Stimulated activated CD8-positive, alpha-beta memory T cell treated with anti-CD3 and anti-CD28 coated beads, Interleukin-12 subunit alpha, Interleukin-12 subunit beta, amount 100 ng/mL, for 24 hours (primary cell): ENCODE results near the gene CDK15.
"Not testable (repeated sequence)": the region's sequence is repeated elsewhere in the genome, so short reads cannot be mapped to it uniquely, and the experiment has no call there.

Source experiments
- DNase-seq: peaks from one replicate; pipeline ENCODE4 v3.0.0-alpha.2; 2020; ENCODE audit errors: extremely low read depth

CDK15 gene

GRCh38 chr2:201830666-201831065 lies 24.3 kb downstream of the CDK15 start:
- DNase-seq = no peak

GRCh38 chr2:201831469-201831868 lies 25.1 kb downstream of the CDK15 start:
- DNase-seq = no peak

- no peak for DNase-seq
These were observed 27.4 kb downstream of the CDK15 start for GRCh38 chr2:201833781-201834180.

- no peak for DNase-seq
These were observed 28.7 kb downstream of the CDK15 start for GRCh38 chr2:201835066-201835465.

GRCh38 chr2:201837391-201837790 lies 31.1 kb downstream of the CDK15 start:
- no peak for DNase-seq

- no peak for DNase-seq
These were observed 31.6 kb downstream of the CDK15 start for GRCh38 chr2:201837824-201838431.

- DNase-seq = no peak
These were observed 33.4 kb downstream of the CDK15 start for GRCh38 chr2:201839727-201840126.

GRCh38 chr2:201840726-201841125 lies 34.4 kb downstream of the CDK15 start:
- DNase-seq = no peak

- no peak for DNase-seq
These were observed 36.0 kb downstream of the CDK15 start for GRCh38 chr2:201842131-201842860.

- DNase-seq = not testable (repeated sequence)
These were observed 38.6 kb downstream of the CDK15 start for GRCh38 chr2:201844922-201845321.

GRCh38 chr2:201847481-201847880 lies 41.1 kb downstream of the CDK15 start:
- DNase-seq = no peak

GRCh38 chr2:201852462-201852861 lies 46.1 kb downstream of the CDK15 start:
- DNase-seq = no peak

GRCh38 chr2:201852878-201853415 lies 46.6 kb downstream of the CDK15 start:
- no peak for DNase-seq

- DNase-seq = no peak
These were observed 48.0 kb downstream of the CDK15 start for GRCh38 chr2:201854221-201854801.

GRCh38 chr2:201854841-201855240 lies 48.5 kb downstream of the CDK15 start:
- no peak for DNase-seq

GRCh38 chr2:201855356-201855755 lies 49.0 kb downstream of the CDK15 start:
- DNase-seq = no peak

- DNase-seq = no peak
These were observed 51.0 kb downstream of the CDK15 start for GRCh38 chr2:201857326-201857725.

GRCh38 chr2:201858281-201859184 lies 52.2 kb downstream of the CDK15 start:
- DNase-seq = no peak

- DNase-seq = no peak
These were observed 53.6 kb downstream of the CDK15 start for GRCh38 chr2:201859949-201860348.

GRCh38 chr2:201860636-201861066 lies 54.3 kb downstream of the CDK15 start:
- no peak for DNase-seq

GRCh38 chr2:201862843-201863242 lies 56.5 kb downstream of the CDK15 start:
- DNase-seq = no peak
